H1 (cell line): Measurements from ENCODE around the gene SPATS2. TPM values are rescaled to one million over a fixed set of nuclear protein-coding genes. Genes with fewer than 3 reads are reported as not detected.

Source experiments
- BACH1 ChIP-seq: IDR thresholded peaks from 2 replicates; pipeline ENCODE4 v1.6.1; 2012; ENCODE audit warnings: low read length, improper control_type of control experiment
- CBX5 ChIP-seq: fragments of 300-800, 300-1000 bp; sonication (generic); IDR thresholded peaks from 2 replicates; pipeline ENCODE4 v1.7.1; 2016; ENCODE audit warnings: antibody characterized with exemption, low read length, low read depth
- CEBPB ChIP-seq: IDR thresholded peaks from 2 replicates; pipeline ENCODE4 v1.6.1; 2012; ENCODE audit warnings: low read depth, low read length
- EP300 ChIP-seq, 2 experiments: IDR thresholded peaks; 1 replicate in 1 of 2; 2 replicates in 1 of 2; pipeline ENCODE4 v1.6.1; 2011 to 2012; ENCODE audit warnings: low read depth in 2 of 2, low read length in 2 of 2, mild to moderate bottlenecking in 2 of 2, borderline replicate concordance in 1 of 2, inconsistent platforms in 1 of 2, moderate library complexity in 1 of 2
- HDAC2 ChIP-seq, 2 experiments: fragments of 300-600 bp in 1 of 2; sonication (generic) in 1 of 2; IDR thresholded peaks; 2 replicates each; pipeline ENCODE4 v1.6.1; 2011 to 2012; ENCODE audit warnings: low read depth in 2 of 2, low read length in 2 of 2, mild to moderate bottlenecking in 2 of 2, moderate library complexity in 2 of 2, borderline replicate concordance in 1 of 2, inconsistent platforms in 1 of 2
- JUN ChIP-seq: IDR thresholded peaks from 2 replicates; pipeline ENCODE4 v1.6.1; 2011; ENCODE audit warnings: low read depth, mild to moderate bottlenecking, improper control_type of control experiment, low read length
- KDM5A ChIP-seq: fragments of 200-600 bp; IDR thresholded peaks from 2 replicates; pipeline ENCODE4 v1.7.1; 2012; ENCODE audit warnings: mild to moderate bottlenecking, low read length, inconsistent platforms, mixed read lengths
- NRF1 ChIP-seq: IDR thresholded peaks from 2 replicates; pipeline ENCODE4 v1.6.1; 2011; ENCODE audit warnings: mild to moderate bottlenecking, low read depth, low read length, improper control_type of control experiment
- polyA plus RNA-seq, 7 experiments: library from polyadenylated mRNA; depleted of rRNA in 3 of 7; stranded (reverse) in 5 of 7; unstranded in 2 of 7; fragments of >200 nt in 5 of 7; fragments of 200-250 nt in 2 of 7; gene quantifications; 1 replicate in 5 of 7; 2 replicates in 1 of 7; 4 replicates in 1 of 7; pipeline versions ENCODE4 v1.2.1 to v1.2.3, GENCODE V29; 2011 to 2013; ENCODE audit warnings: missing spikeins in 2 of 7, mixed read lengths in 2 of 7
- total RNA-seq: library from RNA; stranded (reverse); fragmentation: NEBNext Ultra II Directional; extraction: Animal tissue kit (Norgen Biotek cat#: 25700); gene quantifications from 2 replicates; pipeline ENCODE4 v1.2.1, GENCODE V29; 2021
- TF ChIP-seq, protein P1 (sequence below): fragments of 300-600 bp; sonication (generic); IDR thresholded peaks from 2 replicates; pipeline ENCODE4 v1.7.1; 2012; ENCODE audit warnings: low read length, moderate library complexity, mild to moderate bottlenecking, inconsistent platforms; ENCODE audit not compliant: insufficient replicate concordance

The SPATS2 gene
- total and polyA plus RNA-seq, 2 of the 8 experiments (the other 6 are each of a cell fraction or from before 2014, with no cell fraction given) = 19.2 to 24.5 TPM

DNA sequence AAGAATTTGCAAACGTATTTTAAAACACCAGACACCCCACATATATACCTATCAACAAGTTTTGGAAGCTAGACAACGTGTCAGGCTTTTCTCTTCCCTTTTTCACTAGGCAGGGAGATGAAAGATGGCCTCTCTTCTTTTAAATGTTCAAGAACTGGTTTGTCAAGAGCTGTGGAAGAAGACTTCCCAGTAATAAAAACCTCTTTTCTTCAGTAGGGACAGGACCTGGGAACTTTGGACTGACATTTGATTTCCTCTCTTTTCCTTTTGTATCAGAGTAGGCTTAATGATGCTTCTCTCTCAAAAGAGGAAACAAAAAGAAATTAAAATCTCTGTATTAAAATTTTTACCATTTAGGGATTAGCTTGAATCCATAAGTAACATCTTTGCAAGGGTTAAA lies 49.6 kb downstream of the SPATS2 start (continued):
- TF ChIP-seq, protein P1, sequence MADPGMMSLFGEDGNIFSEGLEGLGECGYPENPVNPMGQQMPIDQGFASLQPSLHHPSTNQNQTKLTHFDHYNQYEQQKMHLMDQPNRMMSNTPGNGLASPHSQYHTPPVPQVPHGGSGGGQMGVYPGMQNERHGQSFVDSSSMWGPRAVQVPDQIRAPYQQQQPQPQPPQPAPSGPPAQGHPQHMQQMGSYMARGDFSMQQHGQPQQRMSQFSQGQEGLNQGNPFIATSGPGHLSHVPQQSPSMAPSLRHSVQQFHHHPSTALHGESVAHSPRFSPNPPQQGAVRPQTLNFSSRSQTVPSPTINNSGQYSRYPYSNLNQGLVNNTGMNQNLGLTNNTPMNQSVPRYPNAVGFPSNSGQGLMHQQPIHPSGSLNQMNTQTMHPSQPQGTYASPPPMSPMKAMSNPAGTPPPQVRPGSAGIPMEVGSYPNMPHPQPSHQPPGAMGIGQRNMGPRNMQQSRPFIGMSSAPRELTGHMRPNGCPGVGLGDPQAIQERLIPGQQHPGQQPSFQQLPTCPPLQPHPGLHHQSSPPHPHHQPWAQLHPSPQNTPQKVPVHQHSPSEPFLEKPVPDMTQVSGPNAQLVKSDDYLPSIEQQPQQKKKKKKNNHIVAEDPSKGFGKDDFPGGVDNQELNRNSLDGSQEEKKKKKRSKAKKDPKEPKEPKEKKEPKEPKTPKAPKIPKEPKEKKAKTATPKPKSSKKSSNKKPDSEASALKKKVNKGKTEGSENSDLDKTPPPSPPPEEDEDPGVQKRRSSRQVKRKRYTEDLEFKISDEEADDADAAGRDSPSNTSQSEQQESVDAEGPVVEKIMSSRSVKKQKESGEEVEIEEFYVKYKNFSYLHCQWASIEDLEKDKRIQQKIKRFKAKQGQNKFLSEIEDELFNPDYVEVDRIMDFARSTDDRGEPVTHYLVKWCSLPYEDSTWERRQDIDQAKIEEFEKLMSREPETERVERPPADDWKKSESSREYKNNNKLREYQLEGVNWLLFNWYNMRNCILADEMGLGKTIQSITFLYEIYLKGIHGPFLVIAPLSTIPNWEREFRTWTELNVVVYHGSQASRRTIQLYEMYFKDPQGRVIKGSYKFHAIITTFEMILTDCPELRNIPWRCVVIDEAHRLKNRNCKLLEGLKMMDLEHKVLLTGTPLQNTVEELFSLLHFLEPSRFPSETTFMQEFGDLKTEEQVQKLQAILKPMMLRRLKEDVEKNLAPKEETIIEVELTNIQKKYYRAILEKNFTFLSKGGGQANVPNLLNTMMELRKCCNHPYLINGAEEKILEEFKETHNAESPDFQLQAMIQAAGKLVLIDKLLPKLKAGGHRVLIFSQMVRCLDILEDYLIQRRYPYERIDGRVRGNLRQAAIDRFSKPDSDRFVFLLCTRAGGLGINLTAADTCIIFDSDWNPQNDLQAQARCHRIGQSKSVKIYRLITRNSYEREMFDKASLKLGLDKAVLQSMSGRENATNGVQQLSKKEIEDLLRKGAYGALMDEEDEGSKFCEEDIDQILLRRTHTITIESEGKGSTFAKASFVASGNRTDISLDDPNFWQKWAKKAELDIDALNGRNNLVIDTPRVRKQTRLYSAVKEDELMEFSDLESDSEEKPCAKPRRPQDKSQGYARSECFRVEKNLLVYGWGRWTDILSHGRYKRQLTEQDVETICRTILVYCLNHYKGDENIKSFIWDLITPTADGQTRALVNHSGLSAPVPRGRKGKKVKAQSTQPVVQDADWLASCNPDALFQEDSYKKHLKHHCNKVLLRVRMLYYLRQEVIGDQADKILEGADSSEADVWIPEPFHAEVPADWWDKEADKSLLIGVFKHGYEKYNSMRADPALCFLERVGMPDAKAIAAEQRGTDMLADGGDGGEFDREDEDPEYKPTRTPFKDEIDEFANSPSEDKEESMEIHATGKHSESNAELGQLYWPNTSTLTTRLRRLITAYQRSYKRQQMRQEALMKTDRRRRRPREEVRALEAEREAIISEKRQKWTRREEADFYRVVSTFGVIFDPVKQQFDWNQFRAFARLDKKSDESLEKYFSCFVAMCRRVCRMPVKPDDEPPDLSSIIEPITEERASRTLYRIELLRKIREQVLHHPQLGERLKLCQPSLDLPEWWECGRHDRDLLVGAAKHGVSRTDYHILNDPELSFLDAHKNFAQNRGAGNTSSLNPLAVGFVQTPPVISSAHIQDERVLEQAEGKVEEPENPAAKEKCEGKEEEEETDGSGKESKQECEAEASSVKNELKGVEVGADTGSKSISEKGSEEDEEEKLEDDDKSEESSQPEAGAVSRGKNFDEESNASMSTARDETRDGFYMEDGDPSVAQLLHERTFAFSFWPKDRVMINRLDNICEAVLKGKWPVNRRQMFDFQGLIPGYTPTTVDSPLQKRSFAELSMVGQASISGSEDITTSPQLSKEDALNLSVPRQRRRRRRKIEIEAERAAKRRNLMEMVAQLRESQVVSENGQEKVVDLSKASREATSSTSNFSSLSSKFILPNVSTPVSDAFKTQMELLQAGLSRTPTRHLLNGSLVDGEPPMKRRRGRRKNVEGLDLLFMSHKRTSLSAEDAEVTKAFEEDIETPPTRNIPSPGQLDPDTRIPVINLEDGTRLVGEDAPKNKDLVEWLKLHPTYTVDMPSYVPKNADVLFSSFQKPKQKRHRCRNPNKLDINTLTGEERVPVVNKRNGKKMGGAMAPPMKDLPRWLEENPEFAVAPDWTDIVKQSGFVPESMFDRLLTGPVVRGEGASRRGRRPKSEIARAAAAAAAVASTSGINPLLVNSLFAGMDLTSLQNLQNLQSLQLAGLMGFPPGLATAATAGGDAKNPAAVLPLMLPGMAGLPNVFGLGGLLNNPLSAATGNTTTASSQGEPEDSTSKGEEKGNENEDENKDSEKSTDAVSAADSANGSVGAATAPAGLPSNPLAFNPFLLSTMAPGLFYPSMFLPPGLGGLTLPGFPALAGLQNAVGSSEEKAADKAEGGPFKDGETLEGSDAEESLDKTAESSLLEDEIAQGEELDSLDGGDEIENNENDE = no peak
- TF ChIP-seq CEBPB (no peak), BACH1 (no peak), JUN (no peak), CBX5 (no peak), EP300 (IDR thresholded peaks at IDR 0.05; ENCODE audit: borderline replicate concordance in 1 of 2, low read depth in 2 of 2, low read length in 2 of 2) (no peak), KDM5A (no peak), HDAC2 (IDR thresholded peaks at IDR 0.05; ENCODE audit: borderline replicate concordance in 1 of 2, low read depth in 2 of 2, low read length in 2 of 2) (no peak), NRF1 (no peak)
